RWPE2 (cell line): ENCODE results near the gene RANBP1.

Experiments used
- ATAC-seq: fragments of 200-7000 bp; cut with Tn5 transposase; 3 replicates; pipeline ENCODE4 v1.9.1; 2021; ENCODE audit warnings: low read depth
- DNase-seq: peaks from one replicate; pipeline ENCODE4 v3.0.0-alpha.2; 2020; ENCODE audit warnings: low spot score
- H3K27ac ChIP-seq: fragments of 450-650 bp; 2 replicates; pipeline ENCODE4 v1.5.1; 2017; ENCODE audit warnings: mild to moderate bottlenecking; ENCODE audit not compliant: poor library complexity, severe bottlenecking
- H3K27me3 ChIP-seq: fragments of 250-450 bp; sonication (Bioruptor Pico); 2 replicates; pipeline ENCODE4 v1.5.1; 2021; ENCODE audit warnings: mild to moderate bottlenecking, moderate library complexity; ENCODE audit not compliant: insufficient read depth, poor library complexity, severe bottlenecking
- H3K36me3 ChIP-seq: fragments of 250-450 bp; sonication (Bioruptor Pico); 2 replicates; pipeline ENCODE4 v1.5.1; 2020; ENCODE audit warnings: low read depth, mild to moderate bottlenecking, moderate library complexity
- H3K4me1 ChIP-seq: fragments of 250-450 bp; sonication (Bioruptor Pico); 2 replicates; pipeline ENCODE4 v1.5.1; 2021; ENCODE audit warnings: mild to moderate bottlenecking, moderate library complexity; ENCODE audit not compliant: insufficient read depth, poor library complexity, severe bottlenecking
- H3K4me3 ChIP-seq: fragments of 250-450 bp; sonication (Bioruptor Pico); 2 replicates; pipeline ENCODE4 v1.5.1; 2021; ENCODE audit warnings: mild to moderate bottlenecking, moderate library complexity; ENCODE audit not compliant: severe bottlenecking
- H3K9me3 ChIP-seq: fragments of 250-450 bp; sonication (Bioruptor Pico); 2 replicates; pipeline ENCODE4 v1.5.1; 2021; ENCODE audit warnings: mild to moderate bottlenecking, moderate library complexity; ENCODE audit not compliant: severe bottlenecking
- CTCF ChIP-seq: fragments of 450-650 bp; IDR thresholded peaks from one replicate; pipeline ENCODE4 v1.5.1; 2017; ENCODE audit warnings: mild to moderate bottlenecking, moderate library complexity; ENCODE audit not compliant: poor library complexity, severe bottlenecking

RANBP1 gene

GRCh38 chr22:20160041-20160440, 44.1 kb downstream of the RANBP1 start:
- H3K27ac ChIP-seq = no peak overlapping the region
- ATAC-seq (no peak), DNase-seq (no peak)
- no peaks in the 10 kb centered on the region for H3K36me3 ChIP-seq
- H3K27me3 ChIP-seq = no peaks in the 10 kb centered on the region
- H3K9me3 ChIP-seq = no peaks in the 10 kb centered on the region
- TF ChIP-seq CTCF = no peak
- H3K4me3 ChIP-seq = no peak overlapping the region
- H3K4me1 ChIP-seq = no peaks in the 10 kb centered on the region

GRCh38 chr22:20164863-20165262, 49.0 kb downstream of the RANBP1 start:
- Histone ChIP-seq H3K27ac (no peak overlapping the region), H3K4me3 (no peak overlapping the region), H3K9me3 (peaks cover 3% of the 10 kb centered on the region), H3K36me3 (no peaks in the 10 kb centered on the region), H3K27me3 (no peaks in the 10 kb centered on the region), H3K4me1 (no peaks in the 10 kb centered on the region)
- TF ChIP-seq CTCF = no peak
- DNase-seq = no peak
- no peak; the same call in 2 of the 3 replicates for ATAC-seq

- H3K27ac ChIP-seq = no peak overlapping the region
- TF ChIP-seq CTCF = no peak
These were observed 49.5 kb downstream of the RANBP1 start for GRCh38 chr22:20165421-20165820.

GRCh38 chr22:20165913-20166312, 50.0 kb downstream of the RANBP1 start:
- Histone ChIP-seq H3K27me3 (no peaks in the 10 kb centered on the region), H3K4me3 (no peak overlapping the region)
- no peak for DNase-seq

More at GRCh38 chr22:20165421-20165820, 49.5 kb downstream of the RANBP1 start:
- no peaks in the 10 kb centered on the region for H3K4me1 ChIP-seq
- no peaks in the 10 kb centered on the region for H3K27me3 ChIP-seq
- no peaks in the 10 kb centered on the region for H3K36me3 ChIP-seq
- DNase-seq = no peak
- ATAC-seq = no peak
- no peak overlapping the region for H3K4me3 ChIP-seq
- H3K9me3 ChIP-seq = peaks cover 3% of the 10 kb centered on the region

More at GRCh38 chr22:20165913-20166312, 50.0 kb downstream of the RANBP1 start:
- Histone ChIP-seq H3K27ac (no peak overlapping the region), H3K36me3 (no peaks in the 10 kb centered on the region), H3K9me3 (peaks cover 3% of the 10 kb centered on the region), H3K4me1 (no peaks in the 10 kb centered on the region)
- ATAC-seq = no peak
- no peak for TF ChIP-seq CTCF
